Natural killer cell treated with Interleukin-12 subunit alpha and Interleukin-12 subunit beta and Interleukin-15 and Interleukin-18, amount 100 ng/mL, for 72 hours (primary cell): ENCODE results near the gene COL6A3. TPM values are rescaled to one million over a fixed set of nuclear protein-coding genes. Genes with fewer than 3 reads are reported as not detected.

Experiments
- ATAC-seq, 2 donors: fragments of 150-1000 bp; cut with Tn5 transposase in 1 of 2; sonication (Bioruptor Pico), chemical (Tn5 transposase) in 1 of 2; 2 replicates each; pipeline ENCODE4 v1.10.0; 2021
- DNase-seq: peaks from one replicate; pipeline ENCODE4 v3.0.0; 2022; ENCODE audit warnings: low spot score
- H3K27ac Mint-ChIP-seq, 2 donors: 1 replicate in 1 of 2; 2 replicates in 1 of 2; pipeline ENCODE4 v1.8.0; 2022; ENCODE audit warnings: mixed read lengths in 2 of 2, mild to moderate bottlenecking in 1 of 2, moderate library complexity in 1 of 2
- H3K27me3 Mint-ChIP-seq, 2 donors: 1 replicate in 1 of 2; 2 replicates in 1 of 2; pipeline ENCODE4 v1.8.0; 2022; ENCODE audit warnings: mixed read lengths in 2 of 2
- H3K36me3 Mint-ChIP-seq: one replicate; pipeline ENCODE4 v1.8.0; 2022; ENCODE audit warnings: mixed read lengths
- H3K4me1 Mint-ChIP-seq, 2 donors: 1 replicate in 1 of 2; 2 replicates in 1 of 2; pipeline ENCODE4 v1.8.0; 2022; ENCODE audit warnings: low read depth in 2 of 2, mixed read lengths in 2 of 2, mild to moderate bottlenecking in 1 of 2
- H3K4me3 Mint-ChIP-seq: one replicate; pipeline ENCODE4 v1.8.0; 2022; ENCODE audit warnings: mixed read lengths
- H3K9me3 Mint-ChIP-seq: 2 replicates; pipeline ENCODE4 v1.8.0; 2022; ENCODE audit warnings: mixed read lengths
- total RNA-seq, 2 donors: library from RNA; stranded (reverse); gene quantifications; one replicate each; pipeline ENCODE4 v1.2.3, GENCODE V29; 2022

COL6A3 gene
- under 1 TPM in 1 of 2 donors, not detected in 1; 0.11 TPM for total RNA-seq

GRCh38 chr2:237413777-237414661, at the start of gene COL6A3:
TSS of gene COL6A3 (minus strand) at chr2:237414164. CDS start at chr2:237396817, 17,347 bp downstream.
- Mint-ChIP-seq H3K4me3 (no peak within 1 kb of the TSS), H3K27me3 (peaks cover 24% of the 10 kb centered on the region in 2 donors), H3K9me3 (no peaks in the 10 kb centered on the region), H3K36me3 (no peaks in the 10 kb centered on the region), H3K4me1 (no peaks in the 10 kb centered on the region), H3K27ac (no peak within 1 kb of the TSS)
- ATAC-seq (no peak), DNase-seq (no peak)

- ATAC-seq (no peak), DNase-seq (no peak)
- Mint-ChIP-seq H3K4me1 (peaks cover 0 to 10% of the 10 kb centered on the region in 2 donors), H3K9me3 (peaks cover 6% of the 10 kb centered on the region), H3K4me3 (no peak overlapping the region), H3K27ac (no peak overlapping the region), H3K27me3 (peaks cover 23 to 27% of the 10 kb centered on the region in 2 donors), H3K36me3 (no peaks in the 10 kb centered on the region)
Measured at GRCh38 chr2:237459741-237460174, 45.8 kb upstream of the COL6A3 start.

GRCh38 chr2:237459226-237459625, 45.3 kb upstream of the COL6A3 start:
- Mint-ChIP-seq H3K27me3 (peaks cover 23 to 27% of the 10 kb centered on the region in 2 donors), H3K4me3 (no peak overlapping the region), H3K4me1 (peaks cover 0 to 10% of the 10 kb centered on the region in 2 donors), H3K36me3 (no peaks in the 10 kb centered on the region), H3K9me3 (peaks cover 6% of the 10 kb centered on the region), H3K27ac (no peak overlapping the region)
- DNase-seq (no peak), ATAC-seq (no peak)

GRCh38 chr2:237458519-237458918, 44.6 kb upstream of the COL6A3 start:
- Mint-ChIP-seq H3K36me3 (no peaks in the 10 kb centered on the region), H3K27me3 (peaks cover 23 to 27% of the 10 kb centered on the region in 2 donors), H3K4me3 (no peak overlapping the region), H3K9me3 (peaks cover 6% of the 10 kb centered on the region), H3K4me1 (peaks cover 0 to 10% of the 10 kb centered on the region in 2 donors), H3K27ac (no peak overlapping the region)
- DNase-seq, result no peak
- ATAC-seq, result peak in 1 of 2 donors; percentile 25

- H3K4me1 Mint-ChIP-seq, result peaks cover 0 to 10% of the 10 kb centered on the region in 2 donors
- no peak overlapping the region for H3K27ac Mint-ChIP-seq
- DNase-seq, result no peak
- no peak overlapping the region for H3K4me3 Mint-ChIP-seq
- peaks cover 23 to 27% of the 10 kb centered on the region in 2 donors for H3K27me3 Mint-ChIP-seq
- H3K36me3 Mint-ChIP-seq, result no peaks in the 10 kb centered on the region
- peaks cover 6% of the 10 kb centered on the region for H3K9me3 Mint-ChIP-seq
- ATAC-seq, result no peak
Measured at GRCh38 chr2:237457388-237457941, 43.5 kb upstream of the COL6A3 start.

GRCh38 chr2:237456200-237456843, 42.4 kb upstream of the COL6A3 start:
- H3K36me3 Mint-ChIP-seq, result no peaks in the 10 kb centered on the region
- peaks cover 23% of the 10 kb centered on the region in 2 donors for H3K27me3 Mint-ChIP-seq
- no peak for DNase-seq
- H3K4me3 Mint-ChIP-seq, result no peak overlapping the region
- ATAC-seq, result no peak
- no peak overlapping the region for H3K27ac Mint-ChIP-seq
- H3K4me1 Mint-ChIP-seq, result peaks cover 0 to 10% of the 10 kb centered on the region in 2 donors
- H3K9me3 Mint-ChIP-seq, result peaks cover 6% of the 10 kb centered on the region

GRCh38 chr2:237455764-237456163, 41.8 kb upstream of the COL6A3 start:
- DNase-seq (no peak), ATAC-seq (peak in 1 of 2 donors; percentile 37)
- no peak overlapping the region for H3K27ac Mint-ChIP-seq
- H3K4me3 Mint-ChIP-seq, result no peak overlapping the region
- peaks cover 0 to 10% of the 10 kb centered on the region in 2 donors for H3K4me1 Mint-ChIP-seq
- no peaks in the 10 kb centered on the region for H3K36me3 Mint-ChIP-seq
- peaks cover 21% of the 10 kb centered on the region in 2 donors for H3K27me3 Mint-ChIP-seq
- peaks cover 6% of the 10 kb centered on the region for H3K9me3 Mint-ChIP-seq

- peaks cover 6% of the 10 kb centered on the region for H3K9me3 Mint-ChIP-seq
- peaks cover 14 to 16% of the 10 kb centered on the region in 2 donors for H3K27me3 Mint-ChIP-seq
- peaks cover 0 to 7% of the 10 kb centered on the region in 2 donors for H3K4me1 Mint-ChIP-seq
- DNase-seq (no peak), ATAC-seq (no peak)
- H3K4me3 Mint-ChIP-seq, result no peak overlapping the region
- H3K27ac Mint-ChIP-seq, result no peak overlapping the region
- no peaks in the 10 kb centered on the region for H3K36me3 Mint-ChIP-seq
Measured at GRCh38 chr2:237453671-237454070, 39.7 kb upstream of the COL6A3 start.

- peaks cover 0 to 4% of the 10 kb centered on the region in 2 donors for H3K4me1 Mint-ChIP-seq
- DNase-seq (no peak), ATAC-seq (no peak)
- no peaks in the 10 kb centered on the region for H3K36me3 Mint-ChIP-seq
- no peak overlapping the region for H3K27ac Mint-ChIP-seq
- peaks cover 6% of the 10 kb centered on the region for H3K9me3 Mint-ChIP-seq
- H3K4me3 Mint-ChIP-seq, result no peak overlapping the region
- H3K27me3 Mint-ChIP-seq, result peaks cover 8% of the 10 kb centered on the region in 2 donors
Measured at GRCh38 chr2:237452861-237453260, 38.9 kb upstream of the COL6A3 start.

GRCh38 chr2:237451643-237452469, 37.9 kb upstream of the COL6A3 start:
- no peak overlapping the region for H3K4me3 Mint-ChIP-seq
- peaks cover 0 to 4% of the 10 kb centered on the region in 2 donors for H3K4me1 Mint-ChIP-seq
- ATAC-seq (no peak), DNase-seq (no peak)
- no peak overlapping the region for H3K27ac Mint-ChIP-seq
- H3K27me3 Mint-ChIP-seq, result peaks cover 0 to 2% of the 10 kb centered on the region in 2 donors
- no peaks in the 10 kb centered on the region for H3K9me3 Mint-ChIP-seq
- no peaks in the 10 kb centered on the region for H3K36me3 Mint-ChIP-seq

GRCh38 chr2:237450583-237450982, 36.6 kb upstream of the COL6A3 start:
- H3K9me3 Mint-ChIP-seq, result no peaks in the 10 kb centered on the region
- peak in 1 of 2 donors; percentile 21 for ATAC-seq

GRCh38 chr2:237450108-237450507, 36.1 kb upstream of the COL6A3 start:
- ATAC-seq (no peak), DNase-seq (no peak)
- peaks cover 0 to 2% of the 10 kb centered on the region in 2 donors for H3K27me3 Mint-ChIP-seq
- no peak overlapping the region for H3K27ac Mint-ChIP-seq
- no peaks in the 10 kb centered on the region for H3K9me3 Mint-ChIP-seq
- H3K4me1 Mint-ChIP-seq, result peaks cover 0 to 4% of the 10 kb centered on the region in 2 donors
- H3K36me3 Mint-ChIP-seq, result no peaks in the 10 kb centered on the region
- H3K4me3 Mint-ChIP-seq, result no peak overlapping the region

More at GRCh38 chr2:237450583-237450982, 36.6 kb upstream of the COL6A3 start:
- no peak for DNase-seq
- Mint-ChIP-seq H3K36me3 (no peaks in the 10 kb centered on the region), H3K27me3 (peaks cover 0 to 2% of the 10 kb centered on the region in 2 donors), H3K4me3 (no peak overlapping the region), H3K4me1 (peaks cover 0 to 4% of the 10 kb centered on the region in 2 donors), H3K27ac (no peak overlapping the region)
